HCT116 (cell line): ENCODE data around the gene PPP3CB. TPM values are rescaled to one million over a fixed set of nuclear protein-coding genes. Genes with fewer than 3 reads are reported as not detected.

Experiments
- ATAC-seq: fragments of 200-7000 bp; cut with Tn5 transposase; 2 replicates; pipeline ENCODE4 v1.9.1; 2020; ENCODE audit warnings: mild to moderate bottlenecking, moderate library complexity
- BruUV-seq: library from RNA; stranded (reverse); fragments of 400-500 nt; replicated peaks from 2 replicates; lab custom pipeline; 2021; lab: Mats Ljungman, UMichigan
- CTCF ChIA-PET: fragments of 300-600 bp; sonication (Branson Sonifier 250); formaldehyde crosslinking; loops from one replicate; lab custom pipeline; 2021; ENCODE audit warnings: antibody characterized with exemption; lab: Charles Lee
- POLR2A ChIA-PET: fragments of 300-600, 350-600 bp; sonication (Branson Sonifier 250); formaldehyde crosslinking; loops from one replicate; lab custom pipeline; 2021; ENCODE audit warnings: antibody characterized with exemption; lab: Charles Lee
- RAD21 ChIA-PET, 2 experiments: fragments of 300-600 bp; sonication (Branson Sonifier 250); formaldehyde crosslinking; loops; one replicate each; lab custom pipeline; 2023; ENCODE audit warnings: low total read pairs in 2 of 2; ENCODE audit not compliant: uncharacterized antibody in 2 of 2, unreplicated experiment in 2 of 2, low non-redundant PET in 1 of 2; lab: Charles Lee
- DNase-seq: peaks from one replicate; pipeline ENCODE4 v3.0.0-alpha.2; 2010; ENCODE audit warnings: low read depth, low spot score
- H2AFZ ChIP-seq: fragments of 200-600 bp; shearing (Covaris generic), sonication (generic); 2 replicates; pipeline ENCODE4 v1.6.1; 2017; ENCODE audit warnings: low read depth, mixed run types, mixed read lengths, antibody characterized with exemption, low read length; ENCODE audit not compliant: poor library complexity, severe bottlenecking
- H3K27ac ChIP-seq: 2 replicates; pipeline ENCODE4 v1.5.1; 2012; ENCODE audit warnings: low read depth, low read length
- H3K27me3 ChIP-seq: fragments of 200-600 bp; sonication (generic); 2 replicates; pipeline ENCODE4 v1.6.1; 2016; ENCODE audit warnings: mixed run types, low read length, mixed read lengths; ENCODE audit not compliant: insufficient read depth
- H3K36me3 ChIP-seq, 2 experiments: fragments of 200-500 bp in 1 of 2; fragments of 200-600 bp in 1 of 2; sonication (Bioruptor generic) in 1 of 2; sonication (generic) in 1 of 2; 2 replicates each; pipeline versions ENCODE4 v1.5.1 to v1.6.1; 2014 to 2016; ENCODE audit warnings: low read length in 2 of 2, inconsistent platforms in 1 of 2, mixed read lengths in 1 of 2, mixed run types in 1 of 2; ENCODE audit not compliant: insufficient read depth in 2 of 2, control insufficient read depth in 1 of 2
- H3K4me1 ChIP-seq, 2 experiments: fragments of 200-600 bp in 1 of 2; sonication (generic) in 1 of 2; 2 replicates each; pipeline versions ENCODE4 v1.5.1 to v1.6.1; 2012 to 2017; ENCODE audit warnings: low read length in 2 of 2, inconsistent platforms in 1 of 2, mild to moderate bottlenecking in 1 of 2, mixed read lengths in 1 of 2, mixed run types in 1 of 2, moderate library complexity in 1 of 2; ENCODE audit not compliant: insufficient read depth in 2 of 2, control insufficient read depth in 1 of 2
- H3K4me2 ChIP-seq: fragments of 200-600 bp; sonication (generic); 2 replicates; pipeline ENCODE4 v1.6.1; 2017; ENCODE audit warnings: mixed run types, low read length, mixed read lengths
- H3K4me3 ChIP-seq, 2 experiments: fragments of 200-600 bp in 1 of 2; sonication (generic) in 1 of 2; replicated peaks in 1 of 2; 2 replicates each; pipeline ENCODE4 v1.5.1; 2011 to 2016; ENCODE audit warnings: low read length in 2 of 2, control low read depth in 1 of 2, low read depth in 1 of 2, mild to moderate bottlenecking in 1 of 2, mixed read lengths in 1 of 2, mixed run types in 1 of 2
- H3K79me2 ChIP-seq: fragments of 200-600 bp; sonication (generic); 2 replicates; pipeline ENCODE4 v1.6.1; 2017; ENCODE audit warnings: mild to moderate bottlenecking, mixed run types, low read length, moderate library complexity, mixed read lengths; ENCODE audit not compliant: insufficient read depth
- H3K9ac ChIP-seq: fragments of 200-600 bp; sonication (generic); 2 replicates; pipeline ENCODE4 v1.6.1; 2016; ENCODE audit warnings: low read length, mixed read lengths
- H3K9me2 ChIP-seq: fragments of 200-600 bp; sonication (generic), shearing (Covaris generic); 2 replicates; pipeline ENCODE4 v1.6.1; 2017; ENCODE audit warnings: mixed run types, mild to moderate bottlenecking, moderate library complexity; ENCODE audit not compliant: insufficient read depth
- H3K9me3 ChIP-seq, 2 experiments: fragments of 200-500 bp in 1 of 2; fragments of 200-600 bp in 1 of 2; sonication (Bioruptor generic) in 1 of 2; sonication (generic) in 1 of 2; 2 replicates each; pipeline ENCODE4 v1.6.1; 2014 to 2017; ENCODE audit warnings: low read length in 2 of 2, mixed read lengths in 2 of 2, inconsistent platforms in 1 of 2, low read depth in 1 of 2, mild to moderate bottlenecking in 1 of 2, mixed run types in 1 of 2, moderate library complexity in 1 of 2; ENCODE audit not compliant: control insufficient read depth in 1 of 2, insufficient read depth in 1 of 2
- H4K20me1 ChIP-seq: fragments of 200-600 bp; sonication (generic), shearing (Covaris generic); 2 replicates; pipeline ENCODE4 v1.6.1; 2017; ENCODE audit warnings: mixed run types, mild to moderate bottlenecking, moderate library complexity; ENCODE audit not compliant: insufficient read depth
- EGR1 ChIP-seq: IDR thresholded peaks from 2 replicates; pipeline ENCODE4 v1.6.1; 2012; ENCODE audit warnings: low read depth
- REST ChIP-seq: IDR thresholded peaks from 2 replicates; pipeline ENCODE4 v1.6.1; 2012; ENCODE audit warnings: low read depth
- SIN3A ChIP-seq: IDR thresholded peaks from 2 replicates; pipeline ENCODE4 v1.6.1; 2012; ENCODE audit warnings: low read depth
- TCF7L2 ChIP-seq: IDR thresholded peaks from 2 replicates; pipeline ENCODE4 v1.7.0; 2011; ENCODE audit warnings: borderline replicate concordance, inconsistent platforms; ENCODE audit not compliant: insufficient read depth, insufficient read length; ENCODE audit errors: extremely low read depth
- intact Hi-C: fragments of 100-400 bp; cut with micrococcal nuclease; formaldehyde crosslinking; loops from 2 replicates; pipeline ENCODE4 v1.10.0; 2022
- total RNA-seq: library from RNA; stranded (reverse); gene quantifications from one replicate; pipeline ENCODE4 v1.2.1, GENCODE V29; 2021; ENCODE audit not compliant: unreplicated experiment

The PPP3CB gene
- total RNA-seq, 1 experiment from 2014 or later: 32.0 TPM

DNA sequence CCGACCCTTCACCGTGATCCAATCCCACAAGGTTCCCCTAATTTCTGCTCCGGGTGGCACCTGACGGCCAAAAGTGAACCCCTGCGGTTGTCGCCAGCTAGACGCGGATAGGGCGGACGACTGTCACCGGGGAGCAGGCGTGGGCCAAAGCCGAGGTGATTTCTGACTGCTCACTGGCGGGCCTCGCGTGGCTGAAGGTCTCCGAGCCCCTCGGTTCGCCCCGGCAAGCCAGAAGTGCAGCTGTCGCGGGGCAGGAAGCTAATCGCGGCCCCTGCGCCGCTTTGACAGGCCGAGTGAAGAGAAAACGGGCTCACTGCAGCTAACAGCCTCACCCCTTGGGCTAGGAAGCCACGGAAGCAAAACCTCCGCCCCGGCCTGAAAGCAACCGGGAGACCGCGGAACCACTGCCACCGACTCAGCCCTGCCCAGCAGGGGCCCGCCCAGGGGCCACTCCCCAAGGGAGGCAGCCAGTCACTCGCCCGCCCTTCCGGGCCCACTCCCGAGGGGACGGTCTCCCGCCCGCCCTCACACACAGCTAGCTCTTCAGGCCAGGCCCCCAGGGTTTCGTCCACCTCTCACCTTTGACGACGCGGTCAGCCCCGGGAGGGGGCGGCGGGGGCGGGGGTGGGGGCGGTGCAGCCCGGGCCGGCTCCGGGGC, 469 bp downstream of the PPP3CB start (continued):
- no peak for TF ChIP-seq REST

DNA sequence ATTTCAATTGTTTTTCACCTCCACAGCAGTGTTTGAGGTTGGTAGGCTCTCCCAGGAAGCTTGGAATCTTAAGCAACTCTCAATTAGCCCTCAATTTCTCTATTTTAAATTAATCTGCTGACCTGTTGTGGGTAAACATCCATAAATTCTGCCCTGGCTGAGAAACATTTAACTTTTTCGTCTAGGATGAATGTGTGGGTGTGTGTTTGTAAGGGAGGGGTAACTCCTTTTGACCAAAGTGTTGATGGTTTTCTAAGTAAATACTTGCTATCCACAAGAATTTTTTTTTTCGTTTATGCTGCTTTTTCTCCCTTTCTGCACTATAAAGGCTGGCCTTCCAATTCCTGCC, 973 bp downstream of the PPP3CB start:
- Histone ChIP-seq H3K27ac (peak overlapping the region; percentile 97), H3K4me2 (peak overlapping the region; percentile 81), H3K27me3 (no peaks in the 10 kb centered on the region), H3K4me3 (peak overlapping the region; percentile 94 to 98), H3K9me2 (no peaks in the 10 kb centered on the region), H3K9ac (peak overlapping the region; percentile 87), H3K9me3 (no peaks in the 10 kb centered on the region), H3K36me3 (peaks cover 0 to 4% of the 10 kb centered on the region in 2 experiments; a peak in 1 of 4 replicates), H3K79me2 (peaks cover 57% of the 10 kb centered on the region), H4K20me1 (no peaks in the 10 kb centered on the region), H2AFZ (no peak overlapping the region), H3K4me1 (peaks cover 13 to 21% of the 10 kb centered on the region in 2 experiments; a peak in 3 of 4 replicates)
- intact Hi-C loops: loop anchor here (5.0 kb wide), 2 partner anchors 83 to 233 kb away; partner anchors contain the start of gene ANXA7
- ChIA-PET POLR2A (interaction anchor here (1.3 to 2.2 kb wide), 2 partner anchors 25 to 247 kb away, joined by 3 to 12 read pairs; partner anchors contain the start of gene DNAJC9), RAD21 (no interaction called here), CTCF (no interaction called here)
- TSS peak; percentile 65 for BruUV-seq
- DNase-seq (no peak), ATAC-seq (no peak)
- TF ChIP-seq SIN3A: 0 out of 2 replicates have a peak, but pooled peaks have one; percentile 4
- TF ChIP-seq TCF7L2: no peak
- TF ChIP-seq EGR1: peak; percentile 37; the same call in 1 of the 2 replicates
